Tibial nerve (tissue), 4 donors: ENCODE results near the gene DUSP9. TPM values are rescaled to one million over a fixed set of nuclear protein-coding genes. Genes with fewer than 3 reads are reported as not detected.

Experiments
- DNase-seq, 2 donors: peaks; one replicate each; pipeline ENCODE4 v3.0.0-alpha.2; 2019; ENCODE audit warnings: low spot score in 2 of 2
- H3K27ac ChIP-seq, 4 donors: fragments of 200-600 bp; sonication (generic) in 3 of 4; one replicate each; pipeline ENCODE4 v1.5.1; 2017 to 2019; ENCODE audit warnings: mild to moderate bottlenecking in 1 of 4
- H3K27me3 ChIP-seq, 2 donors: fragments of 200-600 bp; sonication (generic) in 1 of 2; one replicate each; pipeline versions ENCODE4 v1.5.1 to v1.6.0; 2017 to 2019
- H3K36me3 ChIP-seq, 3 donors: fragments of 200-600 bp; sonication (generic); one replicate each; pipeline ENCODE4 v1.5.1; 2018 to 2019
- H3K4me1 ChIP-seq, 4 donors: fragments of 200-600 bp; sonication (generic) in 3 of 4; one replicate each; pipeline ENCODE4 v1.5.1; 2017 to 2019
- H3K4me3 ChIP-seq, 4 donors: fragments of 200-600 bp; sonication (generic) in 3 of 4; one replicate each; pipeline ENCODE4 v1.5.1; 2017 to 2019; ENCODE audit warnings: mild to moderate bottlenecking in 1 of 4, moderate library complexity in 1 of 4
- H3K9me3 ChIP-seq, 4 donors: fragments of 200-600 bp; sonication (generic) in 3 of 4; one replicate each; pipeline ENCODE4 v1.5.1; 2017 to 2019
- CTCF ChIP-seq, 5 experiments: fragments of 200-600 bp in 3 of 5; fragments of 450-650 bp in 2 of 5; sonication (generic) in 3 of 5; IDR thresholded peaks; one replicate each; pipeline ENCODE4 v1.5.1; 2016 to 2019; ENCODE audit warnings: antibody characterized with exemption in 5 of 5, mild to moderate bottlenecking in 3 of 5, moderate library complexity in 2 of 5
- EP300 ChIP-seq, 2 donors: sonication (generic); formaldehyde crosslinking; IDR thresholded peaks; one replicate each; pipeline ENCODE4 v1.6.1; 2017; ENCODE audit warnings: antibody characterized with exemption in 2 of 2, mild to moderate bottlenecking in 1 of 2
- POLR2A ChIP-seq, 2 donors: fragments of 450-650 bp; IDR thresholded peaks; one replicate each; pipeline ENCODE4 v1.6.1; 2017; ENCODE audit warnings: antibody characterized with exemption in 2 of 2, mild to moderate bottlenecking in 2 of 2, moderate library complexity in 2 of 2
- WGBS, 2 donors: methylation state at CpG; one replicate each; pipeline ENCODE4 v1.1.5; 2018; 5-methylcytosine and 5-hydroxymethylcytosine counted together
- total RNA-seq, 4 donors: library from RNA; depleted of rRNA; stranded (reverse); fragments of >200 nt; gene quantifications; one replicate each; pipeline ENCODE4 v1.1.0, GENCODE V29; 2016

DUSP9 gene
- total RNA-seq, 4 donors from 2014 or later: not detected

GRCh38 chrX:153662266-153662665 lies 15.3 kb downstream of the DUSP9 start:
- no peaks in the 10 kb centered on the region for H3K36me3 ChIP-seq
- WGBS, 2 donors: 35% methylated on average over 27 of the region's 31 CpGs; no CpG with 5 or more reads in 1 of the 2 donors
- H3K27me3 ChIP-seq: peaks cover 0 to 62% of the 10 kb centered on the region in 2 donors
- no peak overlapping the region for H3K4me3 ChIP-seq
- TF ChIP-seq EP300 (IDR thresholded peaks at IDR 0.05): no peak
- peak; percentile 9 to 35 (median 23) for TF ChIP-seq CTCF (IDR thresholded peaks at IDR 0.05)
- no peaks in the 10 kb centered on the region for H3K4me1 ChIP-seq
- no peaks in the 10 kb centered on the region for H3K9me3 ChIP-seq
- H3K27ac ChIP-seq: no peak overlapping the region
- peak in 1 of 2 donors; percentile 24 for DNase-seq

GRCh38 chrX:153665726-153666306 lies 18.8 kb downstream of the DUSP9 start:
- Histone ChIP-seq H3K27me3 (peaks cover 0 to 55% of the 10 kb centered on the region in 2 donors), H3K9me3 (no peaks in the 10 kb centered on the region), H3K27ac (no peak overlapping the region), H3K4me3 (no peak overlapping the region), H3K4me1 (no peaks in the 10 kb centered on the region), H3K36me3 (no peaks in the 10 kb centered on the region)
- DNase-seq: no peak
- TF ChIP-seq CTCF (IDR thresholded peaks at IDR 0.05) (no peak), EP300 (IDR thresholded peaks at IDR 0.05) (no peak), POLR2A (IDR thresholded peaks at IDR 0.05) (no peak)
- WGBS, 2 donors: 81 to 92% methylated on average over 8 to 9 of the region's 9 CpGs

- 68 to 70% methylated on average over 10 to 11 of the region's 11 CpGs for WGBS, 2 donors
- peaks cover 0 to 53% of the 10 kb centered on the region in 2 donors for H3K27me3 ChIP-seq
These were observed 20.4 kb downstream of the DUSP9 start for GRCh38 chrX:153667281-153667955.

GRCh38 chrX:153667956-153668396 lies 21.0 kb downstream of the DUSP9 start:
- TF ChIP-seq POLR2A (IDR thresholded peaks at IDR 0.05) (no peak), EP300 (IDR thresholded peaks at IDR 0.05) (no peak), CTCF (IDR thresholded peaks at IDR 0.05) (peak; percentile 65 to 78 (median 74))
- Histone ChIP-seq H3K4me1 (no peaks in the 10 kb centered on the region), H3K36me3 (no peaks in the 10 kb centered on the region), H3K4me3 (peak overlapping the region in 1 of 4 donors; percentile 12), H3K27ac (no peak overlapping the region), H3K9me3 (no peaks in the 10 kb centered on the region), H3K27me3 (peaks cover 0 to 55% of the 10 kb centered on the region in 2 donors)
- DNase-seq: peak; percentile 71 to 86
- 20 to 41% methylated on average over 4 to 8 of the region's 14 CpGs for WGBS, 2 donors

More at GRCh38 chrX:153667281-153667955, 20.4 kb downstream of the DUSP9 start:
- Histone ChIP-seq H3K4me1 (no peaks in the 10 kb centered on the region), H3K36me3 (no peaks in the 10 kb centered on the region), H3K27ac (no peak overlapping the region), H3K9me3 (no peaks in the 10 kb centered on the region), H3K4me3 (peak overlapping the region in 1 of 4 donors; percentile 12)
- no peak for DNase-seq
- no peak for TF ChIP-seq EP300 (IDR thresholded peaks at IDR 0.05)
- no peak for TF ChIP-seq CTCF (IDR thresholded peaks at IDR 0.05)
- no peak for TF ChIP-seq POLR2A (IDR thresholded peaks at IDR 0.05)
